ENCODE measurements around the gene CIAO1.

DNA sequence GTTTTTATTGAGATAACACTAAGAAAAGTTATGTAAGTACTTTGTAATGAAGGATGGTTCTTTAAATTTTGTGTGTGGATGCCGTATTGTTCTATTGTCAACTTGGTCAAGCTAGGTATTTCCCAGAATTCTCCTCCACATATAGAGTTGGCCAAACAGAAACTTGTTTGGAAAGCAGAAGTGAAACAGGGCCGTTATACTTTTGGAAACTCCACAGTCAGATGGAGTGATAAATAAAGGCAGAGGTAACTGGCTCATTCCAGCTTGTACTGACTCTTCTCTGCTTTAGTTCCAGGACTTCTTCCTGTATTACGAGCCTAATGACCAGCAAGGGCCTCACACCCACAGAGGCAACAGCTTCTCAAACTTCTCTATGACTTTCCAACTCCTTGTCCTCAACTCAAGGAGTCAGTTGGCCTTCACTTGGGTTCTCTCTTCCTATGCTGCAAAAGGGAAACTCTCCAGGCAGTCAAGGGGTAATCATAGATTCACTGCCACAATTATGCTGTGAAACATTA lies 41.0 kb upstream of the CIAO1 start:
- TF ChIP-seq, protein P1, sequence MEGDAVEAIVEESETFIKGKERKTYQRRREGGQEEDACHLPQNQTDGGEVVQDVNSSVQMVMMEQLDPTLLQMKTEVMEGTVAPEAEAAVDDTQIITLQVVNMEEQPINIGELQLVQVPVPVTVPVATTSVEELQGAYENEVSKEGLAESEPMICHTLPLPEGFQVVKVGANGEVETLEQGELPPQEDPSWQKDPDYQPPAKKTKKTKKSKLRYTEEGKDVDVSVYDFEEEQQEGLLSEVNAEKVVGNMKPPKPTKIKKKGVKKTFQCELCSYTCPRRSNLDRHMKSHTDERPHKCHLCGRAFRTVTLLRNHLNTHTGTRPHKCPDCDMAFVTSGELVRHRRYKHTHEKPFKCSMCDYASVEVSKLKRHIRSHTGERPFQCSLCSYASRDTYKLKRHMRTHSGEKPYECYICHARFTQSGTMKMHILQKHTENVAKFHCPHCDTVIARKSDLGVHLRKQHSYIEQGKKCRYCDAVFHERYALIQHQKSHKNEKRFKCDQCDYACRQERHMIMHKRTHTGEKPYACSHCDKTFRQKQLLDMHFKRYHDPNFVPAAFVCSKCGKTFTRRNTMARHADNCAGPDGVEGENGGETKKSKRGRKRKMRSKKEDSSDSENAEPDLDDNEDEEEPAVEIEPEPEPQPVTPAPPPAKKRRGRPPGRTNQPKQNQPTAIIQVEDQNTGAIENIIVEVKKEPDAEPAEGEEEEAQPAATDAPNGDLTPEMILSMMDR (conservative IDR thresholded peaks at IDR 0.05 in 1 of 2, IDR thresholded peaks at IDR 0.05 in 1 of 2; ENCODE audit: low read depth in 1 of 2, low read length in 2 of 2): no peak
- TF ChIP-seq EZH2 (IDR thresholded peaks at IDR 0.05; ENCODE audit: low read length, missing control alignments): no peak
